GM12878 (cell line): ENCODE measurements around the gene CIPC. TPM values are rescaled to one million over a fixed set of nuclear protein-coding genes. Genes with fewer than 3 reads are reported as not detected.

Source experiments
- ATAC-seq: fragments of 200-7000 bp; cut with Tn5 transposase; 3 replicates; pipeline ENCODE4 v1.9.1; 2020; ENCODE audit warnings: mild to moderate bottlenecking, moderate library complexity
- BruUV-seq: library from RNA; stranded (reverse); fragments of 400-500 nt; replicated peaks from 2 replicates; lab custom pipeline; 2021; lab: Mats Ljungman, UMichigan
- CTCF ChIA-PET: fragments of 300-600 bp; sonication (Branson Sonifier 250); formaldehyde crosslinking; extraction: SDS; loops from one replicate; lab custom pipeline; 2021; ENCODE audit warnings: inconsistent platforms; lab: Yijun Ruan, JAX
- POLR2A ChIA-PET: fragments of 350-600 bp; formaldehyde crosslinking; extraction: SDS; loops from one replicate; lab custom pipeline; 2021; ENCODE audit warnings: inconsistent platforms; lab: Charles Lee
- RAD21 ChIA-PET: fragments of 300-600 bp; sonication (Branson Sonifier 250); formaldehyde crosslinking; loops from one replicate; lab custom pipeline; 2023; ENCODE audit warnings: antibody characterized with exemption; ENCODE audit not compliant: unreplicated experiment; lab: Charles Lee
- SMC1A ChIA-PET: fragments of 300-600 bp; sonication (Branson Sonifier 250); formaldehyde crosslinking; loops from one replicate; lab custom pipeline; 2023; ENCODE audit not compliant: unreplicated experiment, uncharacterized antibody; lab: Charles Lee
- DNase-seq: peaks from one replicate; pipeline ENCODE4 v3.0.0-alpha.2; 2011; ENCODE audit warnings: low read depth, low spot score
- FAIRE-seq: peaks from 3 replicates; lab custom pipeline; 2011; peaks lifted over from hg19 to GRCh38; lab: Jason Lieb, UNC
- H2AFZ ChIP-seq: 2 replicates; pipeline ENCODE4 v1.6.0; 2011; ENCODE audit warnings: low read depth, low read length, control low read depth; ENCODE audit not compliant: control insufficient read depth
- H3K27ac ChIP-seq: 2 replicates; pipeline ENCODE4 v1.5.1; 2011; ENCODE audit warnings: control low read depth; ENCODE audit not compliant: control insufficient read depth, insufficient read depth
- H3K27me3 ChIP-seq, 2 experiments: replicated peaks in 1 of 2; 2 replicates each; pipeline versions ENCODE4 v1.6.0 to v1.6.1; 2011; ENCODE audit warnings: low read length in 1 of 2; ENCODE audit not compliant: control insufficient read depth in 2 of 2, insufficient read depth in 2 of 2
- H3K36me3 ChIP-seq, 2 experiments: 2 replicates each; pipeline ENCODE4 v1.5.1; 2011; ENCODE audit warnings: low read length in 1 of 2; ENCODE audit not compliant: control insufficient read depth in 2 of 2, insufficient read depth in 2 of 2
- H3K4me1 ChIP-seq: 2 replicates; pipeline ENCODE4 v1.6.1; 2011; ENCODE audit warnings: mild to moderate bottlenecking, low read length, moderate library complexity, mixed read lengths; ENCODE audit not compliant: control insufficient read depth, insufficient read depth
- H3K4me2 ChIP-seq: 2 replicates; pipeline ENCODE4 v1.6.0; 2011; ENCODE audit warnings: control low read depth; ENCODE audit not compliant: control insufficient read depth, insufficient read depth
- H3K4me3 ChIP-seq: fragments of 200-600 bp; sonication (generic); 2 replicates; pipeline ENCODE4 v1.5.1; 2016
- H3K79me2 ChIP-seq: 2 replicates; pipeline ENCODE4 v1.6.0; 2011; ENCODE audit warnings: low read length; ENCODE audit not compliant: control insufficient read depth, insufficient read depth
- H3K9ac ChIP-seq: 2 replicates; pipeline ENCODE4 v1.8.0; 2011; ENCODE audit warnings: low read length, control low read depth, mixed read lengths; ENCODE audit not compliant: control insufficient read depth, insufficient read depth
- H3K9me3 ChIP-seq: replicated peaks from 3 replicates; pipeline ENCODE4 v1.5.1; 2011; ENCODE audit warnings: mild to moderate bottlenecking, low read length; ENCODE audit not compliant: control insufficient read depth, insufficient read depth
- H4K20me1 ChIP-seq: 2 replicates; pipeline ENCODE4 v1.6.0; 2011; ENCODE audit not compliant: control insufficient read depth, insufficient read depth
- ATF2 ChIP-seq: IDR thresholded peaks from 2 replicates; pipeline ENCODE4 v1.6.1; 2012; ENCODE audit warnings: low read length, inconsistent platforms
- FOXK2 ChIP-seq: fragments of 450-650 bp; IDR thresholded peaks from 2 replicates; pipeline ENCODE4 v1.6.1; 2017; ENCODE audit warnings: mild to moderate bottlenecking, moderate library complexity
- GATAD2B ChIP-seq: fragments of 450-650 bp; conservative IDR thresholded peaks from 2 replicates; pipeline ENCODE4 v1.6.1; 2017; ENCODE audit warnings: low read depth, mild to moderate bottlenecking, moderate library complexity
- TCF7 ChIP-seq: IDR thresholded peaks from 2 replicates; pipeline ENCODE4 v1.6.1; 2014; ENCODE audit warnings: antibody characterized with exemption, borderline replicate concordance
- WGBS: methylation state at CpG from one replicate; pipeline ENCODE4 v1.1.6; 2016; ENCODE audit warnings: low lambda C conversion rate; ENCODE audit not compliant: insufficient replicate concordance, insufficient coverage; ENCODE audit errors: missing lambda C conversion rate; 5-methylcytosine and 5-hydroxymethylcytosine counted together
- in situ Hi-C: fragments of 300-500 bp; cut with MboI; formaldehyde crosslinking; loops from 9 replicates; pipeline ENCODE4 v1.14.3; 2018; ENCODE audit warnings: mixed read lengths
- intact Hi-C: fragments of 100-400 bp; cut with micrococcal nuclease; formaldehyde crosslinking; loops from one replicate; pipeline ENCODE4 v1.14.2; 2022; ENCODE audit not compliant: unreplicated experiment
- polyA plus RNA-seq, 11 experiments: library from polyadenylated mRNA; depleted of rRNA in 4 of 11; unstranded in 6 of 11; stranded (reverse) in 5 of 11; fragments of >200 nt; fragmentation: Nextera tagmentation in 4 of 11; fragmentation: Illumina TruSeq in 1 of 11; extraction: Ambion mirVana in 4 of 11; extraction: Trizol in 1 of 11; gene quantifications; 1 replicate in 1 of 11; 2 replicates in 10 of 11; pipeline versions ENCODE4 v1.2.1 to v1.2.3, GENCODE V29; 2011 to 2016; ENCODE audit warnings: inconsistent platforms in 2 of 11, missing spikeins in 2 of 11, low read depth in 1 of 11
- total RNA-seq, 4 experiments: library from RNA; depleted of rRNA in 3 of 4; stranded (reverse); fragments of >200 nt in 3 of 4; fragmentation: Illumina TruSeq in 1 of 4; extraction: Trizol in 1 of 4; gene quantifications; 2 replicates each; pipeline versions ENCODE4 v1.2.1 to v1.2.3, GENCODE V29; 2013 to 2021

CIPC gene
- total and polyA plus RNA-seq, 10 of the 15 experiments (the other 5 are each of a cell fraction or from before 2014, with no cell fraction given): 5.6 to 29.5 (median 16.5) TPM

GRCh38 chr14:77051116-77051515 is 46.9 kb upstream of the CIPC start:
- H3K79me2 ChIP-seq: no peaks in the 10 kb centered on the region
- no TSS peak for BruUV-seq
- SMC1A ChIA-PET: interaction anchor here (1.0 to 6.2 kb wide), 6 partner anchors 8 to 135 kb away, joined by 3 to 174 read pairs (median 4); no protein-coding TSS in a partner anchor
- H4K20me1 ChIP-seq: no peaks in the 10 kb centered on the region; the same call in 1 of the 2 replicates
- DNase-seq: no peak
- TF ChIP-seq TCF7 (no peak), ATF2 (no peak), FOXK2 (no peak), GATAD2B (no peak)
- TF ChIP-seq, all 136 proteins: peak for 0
- Histone ChIP-seq H3K36me3 (no peaks in the 10 kb centered on the region), H3K4me1 (peaks cover 12% of the 10 kb centered on the region), H3K4me3 (no peak overlapping the region), H3K4me2 (no peak overlapping the region), H3K9ac (no peak overlapping the region), H3K27ac (no peak overlapping the region), H2AFZ (no peak overlapping the region), H3K27me3 (no peaks in the 10 kb centered on the region), H3K9me3 (no peaks in the 10 kb centered on the region; the same call in 2 of the 3 replicates)
- FAIRE-seq: no peak
- RAD21 ChIA-PET: interaction anchor here (0.7 to 6.6 kb wide), 10 partner anchors 15 to 178 kb away, joined by 3 to 119 read pairs (median 4); partner anchors contain the start of gene IRF2BPL
- POLR2A ChIA-PET: interaction anchor here (0.6 to 2.1 kb wide), 5 partner anchors 8 to 108 kb away, joined by 3 to 7 read pairs (median 4); no protein-coding TSS in a partner anchor
- in situ Hi-C loops (no loop called here), intact Hi-C loops (no loop called here)
- CTCF ChIA-PET: interaction anchor here (0.8 to 6.7 kb wide), 7 partner anchors 9 to 177 kb away, joined by 3 to 170 read pairs (median 7); no protein-coding TSS in a partner anchor
- ATAC-seq: no peak
- WGBS: 62% methylated on average over 11 of the region's 11 CpGs
